ENCODE data around the gene CEP350. TPM values are rescaled to one million over a fixed set of nuclear protein-coding genes. Genes with fewer than 3 reads are reported as not detected.
A peak's percentile ranks its signal among the peaks of the same experiment; 100 is the strongest.

CEP350 gene
- total RNA-seq, 4 donors from 2014 or later = 40.0 to 60.3 (median 57.3) TPM

DNA sequence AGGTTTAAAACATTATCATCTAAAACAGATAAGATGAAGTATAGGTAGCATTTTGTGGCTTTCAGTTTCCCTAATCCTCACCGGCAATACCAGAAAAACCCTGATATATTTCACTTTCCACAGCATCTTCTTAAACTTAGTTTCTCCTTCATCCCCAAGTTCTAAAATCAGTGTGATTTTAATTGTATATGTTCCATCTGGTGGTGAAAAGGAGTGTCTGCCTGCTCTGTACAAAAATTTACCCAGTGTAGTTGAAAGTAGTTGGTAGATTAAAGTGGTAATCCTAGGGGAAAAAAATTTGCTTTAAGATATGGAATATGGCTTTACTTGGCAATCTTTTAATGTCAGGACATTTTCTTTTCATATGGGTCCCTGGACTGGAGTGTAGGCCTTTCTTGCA is 74.3 kb downstream of the CEP350 start:
- peaks cover 0 to 34% (median 12%) of the 10 kb centered on the region in 4 donors for H3K36me3 ChIP-seq
- H3K4me1 ChIP-seq = peaks cover 0 to 3% (median 0%) of the 10 kb centered on the region in 4 donors
- peak overlapping the region in 1 of 4 donors; percentile 11 for H3K27ac ChIP-seq
- H3K9me3 ChIP-seq = no peaks in the 10 kb centered on the region
- 79 to 100% methylated on average over 1 of the region's 1 CpG for WGBS, 2 donors (ENCODE audit: low coverage in 1 of 2)
- in situ Hi-C loops (cut with MboI; ENCODE audit: low pct_ligation_motif_present in 1 of 4, low pct_unique_long_range_greater_than_20kb in 1 of 4, low sequenced_read_pairs in 3 of 4) (no loop called here), intact Hi-C loops (cut with DNase I; ENCODE audit: low total_unique reads) (no loop called here)
- DNase-seq = no peak
- no peak overlapping the region for H3K4me3 ChIP-seq
- TF ChIP-seq, protein P1, sequence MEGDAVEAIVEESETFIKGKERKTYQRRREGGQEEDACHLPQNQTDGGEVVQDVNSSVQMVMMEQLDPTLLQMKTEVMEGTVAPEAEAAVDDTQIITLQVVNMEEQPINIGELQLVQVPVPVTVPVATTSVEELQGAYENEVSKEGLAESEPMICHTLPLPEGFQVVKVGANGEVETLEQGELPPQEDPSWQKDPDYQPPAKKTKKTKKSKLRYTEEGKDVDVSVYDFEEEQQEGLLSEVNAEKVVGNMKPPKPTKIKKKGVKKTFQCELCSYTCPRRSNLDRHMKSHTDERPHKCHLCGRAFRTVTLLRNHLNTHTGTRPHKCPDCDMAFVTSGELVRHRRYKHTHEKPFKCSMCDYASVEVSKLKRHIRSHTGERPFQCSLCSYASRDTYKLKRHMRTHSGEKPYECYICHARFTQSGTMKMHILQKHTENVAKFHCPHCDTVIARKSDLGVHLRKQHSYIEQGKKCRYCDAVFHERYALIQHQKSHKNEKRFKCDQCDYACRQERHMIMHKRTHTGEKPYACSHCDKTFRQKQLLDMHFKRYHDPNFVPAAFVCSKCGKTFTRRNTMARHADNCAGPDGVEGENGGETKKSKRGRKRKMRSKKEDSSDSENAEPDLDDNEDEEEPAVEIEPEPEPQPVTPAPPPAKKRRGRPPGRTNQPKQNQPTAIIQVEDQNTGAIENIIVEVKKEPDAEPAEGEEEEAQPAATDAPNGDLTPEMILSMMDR (IDR thresholded peaks at IDR 0.05) = peak in 1 of 5 experiments; percentile 30
- TF ChIP-seq POLR2AphosphoS5 (IDR thresholded peaks at IDR 0.05) = no peak
- no peaks in the 10 kb centered on the region for H3K27me3 ChIP-seq

DNA sequence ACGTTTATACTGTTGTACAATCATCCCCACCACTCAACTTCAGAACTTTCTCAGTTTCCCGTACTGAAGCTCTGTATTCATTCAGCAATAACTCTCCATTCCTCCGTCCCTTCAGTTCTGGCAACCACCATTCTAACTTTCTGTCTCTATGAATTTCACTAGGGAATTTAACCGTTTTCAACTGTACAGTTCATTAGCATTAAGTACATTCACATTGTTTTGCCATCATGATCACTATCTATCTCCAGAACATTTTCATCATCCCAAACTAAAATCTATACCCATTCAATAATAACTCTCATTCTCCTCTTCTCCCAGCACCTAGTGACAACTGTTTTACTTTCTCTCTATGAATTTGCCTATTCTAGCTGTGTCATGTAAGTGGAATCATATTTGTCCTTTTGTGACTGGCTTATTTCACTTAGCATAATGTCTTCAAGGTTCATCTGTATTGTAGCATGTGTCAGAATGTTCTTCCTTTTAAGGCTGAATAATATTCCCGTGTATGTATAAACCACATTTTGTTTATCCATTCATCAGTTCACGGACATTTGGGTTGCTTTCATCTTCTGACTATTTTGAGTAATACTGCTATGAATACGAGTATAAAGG is 75.0 kb downstream of the CEP350 start:
- in situ Hi-C loops (cut with MboI; ENCODE audit: low pct_ligation_motif_present in 1 of 4, low pct_unique_long_range_greater_than_20kb in 1 of 4, low sequenced_read_pairs in 3 of 4) (no loop called here), intact Hi-C loops (cut with DNase I; ENCODE audit: low total_unique reads) (no loop called here)
- peak in 1 of 3 donors; percentile 34 for TF ChIP-seq POLR2AphosphoS5 (IDR thresholded peaks at IDR 0.05)
- TF ChIP-seq, protein P1 (IDR thresholded peaks at IDR 0.05) = no peak
- H3K4me1 ChIP-seq = peaks cover 0 to 3% (median 0%) of the 10 kb centered on the region in 4 donors
- no peaks in the 10 kb centered on the region for H3K9me3 ChIP-seq
- DNase-seq = no peak
- H3K27ac ChIP-seq = no peak overlapping the region
- no peaks in the 10 kb centered on the region for H3K27me3 ChIP-seq
- WGBS, 2 donors (ENCODE audit: low coverage in 1 of 2) = 63 to 67% methylated on average over 6 to 7 of the region's 7 CpGs
- H3K36me3 ChIP-seq = peaks cover 0 to 30% (median 12%) of the 10 kb centered on the region in 4 donors
- no peak overlapping the region for H3K4me3 ChIP-seq

GRCh38 chr1:180031664-180032063 is 77.1 kb downstream of the CEP350 start:
- DNase-seq = no peak
- TF ChIP-seq EP300 (IDR thresholded peaks at IDR 0.05; ENCODE audit: low read depth) (no peak), POLR2A (IDR thresholded peaks at IDR 0.05) (no peak), POLR2AphosphoS5 (IDR thresholded peaks at IDR 0.05) (no peak)
- TF ChIP-seq, protein P1 (IDR thresholded peaks at IDR 0.05) = no peak
- H3K27me3 ChIP-seq = no peaks in the 10 kb centered on the region
- WGBS, 2 donors (ENCODE audit: low coverage in 1 of 2) = 73 to 76% methylated on average over 1 of the region's 1 CpG
- H3K9me3 ChIP-seq = no peaks in the 10 kb centered on the region
- H3K36me3 ChIP-seq = peaks cover 0 to 42% (median 13%) of the 10 kb centered on the region in 4 donors
- in situ Hi-C loops (cut with MboI; ENCODE audit: low pct_ligation_motif_present in 1 of 4, low pct_unique_long_range_greater_than_20kb in 1 of 4, low sequenced_read_pairs in 3 of 4) = no loop called here
- peaks cover 0 to 3% (median 0%) of the 10 kb centered on the region in 4 donors for H3K4me1 ChIP-seq
- no peak overlapping the region for H3K4me3 ChIP-seq
- no peak overlapping the region for H3K27ac ChIP-seq
- intact Hi-C loops (cut with DNase I; ENCODE audit: low total_unique reads) = no loop called here

GRCh38 chr1:180033390-180033789 is 78.8 kb downstream of the CEP350 start:
- no peaks in the 10 kb centered on the region for H3K9me3 ChIP-seq
- intact Hi-C loops (cut with DNase I; ENCODE audit: low total_unique reads) (no loop called here), in situ Hi-C loops (cut with MboI; ENCODE audit: low pct_ligation_motif_present in 1 of 4, low pct_unique_long_range_greater_than_20kb in 1 of 4, low sequenced_read_pairs in 3 of 4) (no loop called here)
- no peak for DNase-seq
- no peaks in the 10 kb centered on the region for H3K27me3 ChIP-seq
- peaks cover 0 to 43% (median 20%) of the 10 kb centered on the region in 4 donors for H3K36me3 ChIP-seq
- 33 to 50% methylated on average over 1 of the region's 1 CpG for WGBS, 2 donors (ENCODE audit: low coverage in 1 of 2)
- no peak overlapping the region for H3K4me3 ChIP-seq
- no peak for TF ChIP-seq POLR2A (IDR thresholded peaks at IDR 0.05)
- no peak for TF ChIP-seq EP300 (IDR thresholded peaks at IDR 0.05; ENCODE audit: low read depth)
- TF ChIP-seq, protein P1 (IDR thresholded peaks at IDR 0.05) = no peak
- TF ChIP-seq POLR2AphosphoS5 (IDR thresholded peaks at IDR 0.05) = no peak
- peaks cover 0 to 3% (median 0%) of the 10 kb centered on the region in 4 donors for H3K4me1 ChIP-seq
- H3K27ac ChIP-seq = no peak overlapping the region

All from transverse colon (tissue), 4 donors.